Panc1 (cell line): Measurements from ENCODE around the gene PHF23. TPM values are rescaled to one million over a fixed set of nuclear protein-coding genes. Genes with fewer than 3 reads are reported as not detected.

Experiments used
- ATAC-seq: fragments of 200-7000 bp; cut with Tn5 transposase; 2 replicates; pipeline ENCODE4 v1.9.1; 2020; ENCODE audit warnings: mild to moderate bottlenecking, moderate library complexity
- BruUV-seq: library from RNA; stranded (reverse); fragments of 400-500 nt; replicated peaks from 2 replicates; lab custom pipeline; 2021; lab: Mats Ljungman, UMichigan
- CTCF ChIA-PET: fragments of 300-600 bp; sonication (Branson Sonifier 250); formaldehyde crosslinking; loops from one replicate; lab custom pipeline; 2022; ENCODE audit warnings: antibody characterized with exemption; lab: Charles Lee
- POLR2A ChIA-PET: fragments of 300-600 bp; sonication (Branson Sonifier 250); formaldehyde crosslinking; loops from one replicate; lab custom pipeline; 2022; ENCODE audit warnings: antibody characterized with exemption; lab: Charles Lee
- DNase-seq: peaks from one replicate; pipeline ENCODE4 v3.0.0-alpha.2; 2010; ENCODE audit warnings: low read depth, low spot score
- H3K27ac ChIP-seq: 2 replicates; pipeline ENCODE4 v1.5.1; 2011; ENCODE audit warnings: mild to moderate bottlenecking, low read length, inconsistent platforms
- H3K27me3 ChIP-seq: fragments of 200-500 bp; sonication (Bioruptor generic); 2 replicates; pipeline ENCODE4 v1.6.0; 2014; ENCODE audit warnings: low read length, inconsistent platforms; ENCODE audit not compliant: control insufficient read depth, insufficient read depth
- H3K36me3 ChIP-seq: fragments of 200-500 bp; sonication (Bioruptor generic); 2 replicates; pipeline ENCODE4 v1.5.1; 2014; ENCODE audit warnings: inconsistent platforms, mild to moderate bottlenecking, low read length, moderate library complexity; ENCODE audit not compliant: control insufficient read depth, insufficient read depth
- H3K4me1 ChIP-seq: 2 replicates; pipeline ENCODE4 v1.5.1; 2011; ENCODE audit warnings: inconsistent platforms, mild to moderate bottlenecking, low read length, moderate library complexity; ENCODE audit not compliant: control insufficient read depth, insufficient read depth
- H3K4me3 ChIP-seq, 2 experiments: 2 replicates each; pipeline ENCODE4 v1.5.1; 2011 to 2012; ENCODE audit warnings: low read depth in 2 of 2, low read length in 2 of 2, mild to moderate bottlenecking in 2 of 2, inconsistent platforms in 1 of 2, moderate library complexity in 1 of 2
- H3K9me3 ChIP-seq: fragments of 200-500 bp; sonication (Bioruptor generic); 2 replicates; pipeline ENCODE4 v1.5.1; 2014; ENCODE audit warnings: low read depth, mild to moderate bottlenecking, inconsistent platforms, low read length, moderate library complexity; ENCODE audit not compliant: control insufficient read depth, insufficient read depth
- POLR2AphosphoS5 ChIP-seq: IDR thresholded peaks from 2 replicates; pipeline ENCODE4 v1.6.1; 2012; ENCODE audit warnings: mild to moderate bottlenecking, low read depth, low read length, moderate library complexity
- REST ChIP-seq, 2 experiments: IDR thresholded peaks; 2 replicates each; pipeline ENCODE4 v1.6.1; 2011 to 2012; ENCODE audit warnings: low read depth in 2 of 2, control low read depth in 1 of 2, low read length in 1 of 2, mild to moderate bottlenecking in 1 of 2, moderate library complexity in 1 of 2; ENCODE audit not compliant: insufficient read depth in 1 of 2
- SIN3A ChIP-seq: IDR thresholded peaks from 2 replicates; pipeline ENCODE4 v1.6.1; 2012; ENCODE audit warnings: low read depth, mild to moderate bottlenecking, low read length, moderate library complexity, borderline replicate concordance; ENCODE audit not compliant: insufficient read depth
- TCF7L2 ChIP-seq: IDR thresholded peaks from 2 replicates; pipeline ENCODE4 v1.6.1; 2011; ENCODE audit warnings: mild to moderate bottlenecking, low read depth, low read length, inconsistent platforms
- in situ Hi-C: cut with HindIII; loops from 2 replicates; pipeline ENCODE4 v1.10.0; 2016; ENCODE audit warnings: low sequenced_read_pairs, low pct_unique_long_range_greater_than_20kb
- intact Hi-C: fragments of 100-400 bp; cut with micrococcal nuclease; formaldehyde crosslinking; loops from one replicate; pipeline ENCODE4 v1.10.0; 2022; ENCODE audit not compliant: unreplicated experiment
- total RNA-seq: library from RNA; stranded (reverse); gene quantifications from one replicate; pipeline ENCODE4 v1.2.1, GENCODE V29; 2021; ENCODE audit not compliant: unreplicated experiment
- TF ChIP-seq, protein P1 (sequence below): fragments of 450-650 bp; IDR thresholded peaks from 2 replicates; pipeline ENCODE4 v1.5.1; 2017; ENCODE audit warnings: mild to moderate bottlenecking

The PHF23 gene
- total RNA-seq, 1 experiment from 2014 or later = 69.3 TPM

DNA sequence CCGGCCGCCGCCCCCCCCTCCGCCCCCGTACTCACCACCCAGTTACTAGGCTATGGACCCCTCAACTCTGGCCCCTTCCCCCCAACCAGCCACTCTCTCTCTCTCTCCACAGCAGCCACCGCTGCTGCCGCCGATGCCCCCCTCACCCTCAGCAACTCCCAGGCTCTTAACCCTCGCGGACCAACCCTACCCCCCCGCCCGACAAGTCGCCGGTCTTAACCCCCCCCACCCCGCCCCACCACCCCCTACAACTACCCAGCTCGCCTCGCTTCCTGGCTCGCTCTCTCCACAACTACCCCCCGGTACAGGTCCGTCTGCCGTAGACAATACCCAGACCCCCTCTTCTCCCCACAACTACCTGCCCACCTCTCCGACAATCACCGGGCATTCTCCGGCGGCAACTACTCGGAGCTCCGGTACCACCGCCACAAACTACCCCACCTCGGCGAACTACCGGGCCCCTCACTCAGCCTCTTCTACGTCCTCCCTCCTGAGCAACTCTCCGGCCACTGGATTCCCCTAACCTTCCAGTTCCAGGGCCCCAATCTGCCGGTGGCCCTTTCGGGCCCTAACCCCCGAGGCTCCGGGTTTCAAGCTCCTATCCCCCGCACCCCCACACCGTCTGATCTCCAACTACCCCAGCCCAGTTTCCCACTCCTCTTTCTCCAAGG lies 702 bp downstream of the PHF23 start:
- Histone ChIP-seq H3K4me3 (peak overlapping the region; percentile 79 to 83), H3K36me3 (peaks cover 7% of the 10 kb centered on the region), H3K4me1 (peaks cover 43% of the 10 kb centered on the region), H3K27me3 (no peaks in the 10 kb centered on the region), H3K9me3 (no peaks in the 10 kb centered on the region), H3K27ac (peak overlapping the region; percentile 96)
- CTCF ChIA-PET = no interaction called here
- ATAC-seq = no peak
- DNase-seq = no peak
- in situ Hi-C loops = no loop called here
- POLR2A ChIA-PET = interaction anchor here (0.5 kb wide), 1 partner anchor 28 kb away, joined by 3 read pairs; no protein-coding TSS in a partner anchor
- no peak for TF ChIP-seq SIN3A
- 0 out of 2 replicates have a peak, but pooled peaks have one; percentile 28 for TF ChIP-seq POLR2AphosphoS5
- no peak for TF ChIP-seq TCF7L2
- BruUV-seq = no TSS peak
- intact Hi-C loops = no loop called here

DNA sequence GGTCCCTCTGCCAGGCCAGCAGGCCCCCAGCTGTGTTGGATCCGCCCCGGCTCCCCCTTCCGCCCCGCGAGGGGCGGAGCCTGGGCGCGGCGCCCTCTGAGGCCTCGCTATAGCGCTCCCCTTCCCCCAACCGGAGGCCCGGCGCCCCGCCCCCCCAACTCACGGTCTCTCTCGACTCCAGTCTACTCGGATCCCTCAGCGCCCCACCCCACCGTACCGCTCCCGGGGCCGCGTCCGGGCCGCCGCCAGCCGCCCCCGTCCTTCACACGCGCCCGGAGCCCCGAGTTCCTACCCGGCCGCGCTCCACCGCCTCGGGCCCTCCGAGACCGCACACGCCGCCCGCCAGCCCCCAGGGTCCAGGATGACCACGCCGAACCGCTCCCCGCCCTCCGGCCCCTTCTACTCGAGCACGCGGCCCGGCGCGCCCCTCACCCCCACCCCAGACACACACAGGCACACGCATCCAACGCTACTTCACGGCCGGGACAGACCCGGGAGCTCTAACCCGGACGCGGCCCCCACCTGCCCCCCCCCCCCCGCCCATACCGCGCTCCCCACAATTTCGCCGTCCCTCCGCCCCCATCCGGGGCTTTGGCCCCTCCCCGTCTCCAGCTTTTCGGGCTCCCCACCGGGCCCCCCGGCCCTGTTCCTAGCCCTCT lies 1.4 kb downstream of the PHF23 start:
- peak; percentile 25 for ATAC-seq
- peaks cover 41% of the 10 kb centered on the region for H3K4me1 ChIP-seq
- in situ Hi-C loops = no loop called here
- POLR2A ChIA-PET = no interaction called here
- H3K27ac ChIP-seq = peak overlapping the region; percentile 88
- peaks cover 7% of the 10 kb centered on the region for H3K36me3 ChIP-seq
- no peaks in the 10 kb centered on the region for H3K9me3 ChIP-seq
- DNase-seq = no peak
- CTCF ChIA-PET = interaction anchor here (0.6 to 1.3 kb wide), 2 partner anchors 16 to 17 kb away, joined by 3 to 4 read pairs; no protein-coding TSS in a partner anchor
- peak overlapping the region; percentile 79 to 83 for H3K4me3 ChIP-seq
- TF ChIP-seq TCF7L2 (no peak), SIN3A (peak; percentile 55; the same call in 1 of the 2 replicates), POLR2AphosphoS5 (peak; percentile 61; the same call in 1 of the 2 replicates), REST (IDR thresholded peaks at IDR 0.05; ENCODE audit: insufficient read depth in 1 of 2, low read depth in 2 of 2, low read length in 1 of 2) (no peak)
- TF ChIP-seq, protein P1, sequence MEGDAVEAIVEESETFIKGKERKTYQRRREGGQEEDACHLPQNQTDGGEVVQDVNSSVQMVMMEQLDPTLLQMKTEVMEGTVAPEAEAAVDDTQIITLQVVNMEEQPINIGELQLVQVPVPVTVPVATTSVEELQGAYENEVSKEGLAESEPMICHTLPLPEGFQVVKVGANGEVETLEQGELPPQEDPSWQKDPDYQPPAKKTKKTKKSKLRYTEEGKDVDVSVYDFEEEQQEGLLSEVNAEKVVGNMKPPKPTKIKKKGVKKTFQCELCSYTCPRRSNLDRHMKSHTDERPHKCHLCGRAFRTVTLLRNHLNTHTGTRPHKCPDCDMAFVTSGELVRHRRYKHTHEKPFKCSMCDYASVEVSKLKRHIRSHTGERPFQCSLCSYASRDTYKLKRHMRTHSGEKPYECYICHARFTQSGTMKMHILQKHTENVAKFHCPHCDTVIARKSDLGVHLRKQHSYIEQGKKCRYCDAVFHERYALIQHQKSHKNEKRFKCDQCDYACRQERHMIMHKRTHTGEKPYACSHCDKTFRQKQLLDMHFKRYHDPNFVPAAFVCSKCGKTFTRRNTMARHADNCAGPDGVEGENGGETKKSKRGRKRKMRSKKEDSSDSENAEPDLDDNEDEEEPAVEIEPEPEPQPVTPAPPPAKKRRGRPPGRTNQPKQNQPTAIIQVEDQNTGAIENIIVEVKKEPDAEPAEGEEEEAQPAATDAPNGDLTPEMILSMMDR = no peak
- intact Hi-C loops = no loop called here
- BruUV-seq = no TSS peak
- H3K27me3 ChIP-seq = no peaks in the 10 kb centered on the region
